Peyer's patch (tissue), 4 donors: ENCODE data around the gene RPL4.

Source experiments
- POLR2A ChIP-seq, 2 donors: fragments of 450-650 bp; IDR thresholded peaks; one replicate each; pipeline ENCODE4 v1.5.1; 2017; ENCODE audit warnings: antibody characterized with exemption in 2 of 2, mild to moderate bottlenecking in 2 of 2, moderate library complexity in 2 of 2
- TF ChIP-seq, protein P1 (sequence below), 6 experiments: fragments of 450-650 bp in 4 of 6; fragments of 200-600 bp in 2 of 6; sonication (generic) in 1 of 6; IDR thresholded peaks; one replicate each; pipeline ENCODE4 v1.5.1; 2017 to 2019; ENCODE audit warnings: antibody characterized with exemption in 6 of 6, mild to moderate bottlenecking in 3 of 6, moderate library complexity in 1 of 6

DNA sequence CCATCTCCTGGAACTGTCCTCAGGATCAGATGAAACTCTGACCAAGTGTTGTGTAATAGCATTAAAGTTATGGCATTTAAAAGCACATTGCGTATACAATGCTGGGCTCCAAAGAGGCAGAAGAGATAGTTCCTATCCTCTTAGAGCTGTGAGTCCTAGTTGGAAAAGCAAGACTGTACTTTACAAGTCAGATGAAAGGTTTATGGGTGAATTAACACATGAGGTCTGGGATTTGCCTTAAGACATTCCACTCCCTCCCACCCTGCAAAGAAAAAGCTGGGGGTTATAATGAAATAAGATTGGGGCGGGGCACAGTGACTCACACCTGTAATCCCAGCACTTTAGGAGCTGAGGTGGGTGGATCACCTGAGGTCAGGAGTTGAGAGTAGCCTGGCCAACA lies 42.7 kb downstream of the RPL4 start:
- TF ChIP-seq, protein P1, sequence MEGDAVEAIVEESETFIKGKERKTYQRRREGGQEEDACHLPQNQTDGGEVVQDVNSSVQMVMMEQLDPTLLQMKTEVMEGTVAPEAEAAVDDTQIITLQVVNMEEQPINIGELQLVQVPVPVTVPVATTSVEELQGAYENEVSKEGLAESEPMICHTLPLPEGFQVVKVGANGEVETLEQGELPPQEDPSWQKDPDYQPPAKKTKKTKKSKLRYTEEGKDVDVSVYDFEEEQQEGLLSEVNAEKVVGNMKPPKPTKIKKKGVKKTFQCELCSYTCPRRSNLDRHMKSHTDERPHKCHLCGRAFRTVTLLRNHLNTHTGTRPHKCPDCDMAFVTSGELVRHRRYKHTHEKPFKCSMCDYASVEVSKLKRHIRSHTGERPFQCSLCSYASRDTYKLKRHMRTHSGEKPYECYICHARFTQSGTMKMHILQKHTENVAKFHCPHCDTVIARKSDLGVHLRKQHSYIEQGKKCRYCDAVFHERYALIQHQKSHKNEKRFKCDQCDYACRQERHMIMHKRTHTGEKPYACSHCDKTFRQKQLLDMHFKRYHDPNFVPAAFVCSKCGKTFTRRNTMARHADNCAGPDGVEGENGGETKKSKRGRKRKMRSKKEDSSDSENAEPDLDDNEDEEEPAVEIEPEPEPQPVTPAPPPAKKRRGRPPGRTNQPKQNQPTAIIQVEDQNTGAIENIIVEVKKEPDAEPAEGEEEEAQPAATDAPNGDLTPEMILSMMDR (IDR thresholded peaks at IDR 0.05), result no peak
- TF ChIP-seq POLR2A (IDR thresholded peaks at IDR 0.05), result no peak
